Mammary epithelial cell (primary cell): Measurements from ENCODE around the gene CD5L.

Experiments used
- CTCF ChIP-seq, 2 donors: IDR thresholded peaks in 1 of 2; conservative IDR thresholded peaks in 1 of 2; 2 replicates each; pipeline ENCODE4 v1.5.1; 2011 to 2012; ENCODE audit warnings: inconsistent platforms in 2 of 2, low read length in 2 of 2, mild to moderate bottlenecking in 2 of 2, control low read depth in 1 of 2, low read depth in 1 of 2; ENCODE audit not compliant: insufficient read depth in 1 of 2; ENCODE audit errors: extremely low read depth in 1 of 2
- EZH2 ChIP-seq: IDR thresholded peaks from 2 replicates; pipeline ENCODE4 v1.6.1; 2012; ENCODE audit warnings: low read length, inconsistent platforms, borderline replicate concordance

GRCh38 chr1:157829711-157830110, 11.9 kb downstream of the CD5L start:
- no peak for TF ChIP-seq CTCF (conservative IDR thresholded peaks at IDR 0.05 in 1 of 2, IDR thresholded peaks at IDR 0.05 in 1 of 2; ENCODE audit: extremely low read depth in 1 of 2, insufficient read depth in 1 of 2, low read depth in 1 of 2, low read length in 2 of 2)
- TF ChIP-seq EZH2, result no peak
